Sciatic nerve (tissue), 2 donors: ENCODE data around the gene LOC101059915.
A peak's percentile ranks its signal among the peaks of the same experiment; 100 is the strongest.
"Not testable (repeated sequence)": the region's sequence is repeated elsewhere in the genome, so short reads cannot be mapped to it uniquely, and the experiment has no call there.

ENCODE experiments used
- ATAC-seq: fragments of 200-7000 bp; cut with Tn5 transposase; one replicate; pipeline ENCODE4 v1.9.1; 2020; ENCODE audit warnings: mild to moderate bottlenecking, moderate library complexity
- DNase-seq: peaks from one replicate; pipeline ENCODE4 v3.0.0-alpha.2; 2020; ENCODE audit warnings: low spot score
- intact Hi-C: fragments of 100-400 bp; cut with DNase I; formaldehyde crosslinking; loops from one replicate; pipeline ENCODE4 v1.14.2; 2022
- donor health status: DM: no; HTN: no; CAD: no.
- donor health status: DM: no; HTN: no; CAD: no.

LOC101059915 gene

GRCh38 chrX:71668248-71668595 lies 876 bp downstream of the LOC101059915 start:
- intact Hi-C loops = no loop called here
- no peak for DNase-seq
- no peak for ATAC-seq

GRCh38 chrX:71669492-71669891 lies 2.1 kb downstream of the LOC101059915 start:
- intact Hi-C loops = no loop called here

GRCh38 chrX:71669947-71670346 lies 2.6 kb downstream of the LOC101059915 start:
- ATAC-seq = peak; percentile 61
- intact Hi-C loops, DNase-seq: not testable (repeated sequence)

More at GRCh38 chrX:71669492-71669891, 2.1 kb downstream of the LOC101059915 start:
- ATAC-seq (no peak), DNase-seq (no peak)

GRCh38 chrX:71671043-71671780 lies 3.9 kb downstream of the LOC101059915 start:
- no peak for DNase-seq
- intact Hi-C loops = no loop called here
- no peak for ATAC-seq

GRCh38 chrX:71671938-71672337 lies 4.6 kb downstream of the LOC101059915 start:
- ATAC-seq (no peak), DNase-seq (no peak)
- intact Hi-C loops = no loop called here

GRCh38 chrX:71675636-71676035 lies 8.3 kb downstream of the LOC101059915 start:
- ATAC-seq, intact Hi-C loops, DNase-seq: not testable (repeated sequence)

GRCh38 chrX:71676068-71676795 lies 8.9 kb downstream of the LOC101059915 start:
- intact Hi-C loops, ATAC-seq: not testable (repeated sequence)
- DNase-seq = peak; percentile 47

- intact Hi-C loops = not testable (repeated sequence)
Measured at GRCh38 chrX:71677195-71677594, 9.8 kb downstream of the LOC101059915 start.

GRCh38 chrX:71679575-71680207 lies 12.3 kb downstream of the LOC101059915 start:
- intact Hi-C loops = no loop called here
- DNase-seq (peak; percentile 26), ATAC-seq (no peak)

More at GRCh38 chrX:71677195-71677594, 9.8 kb downstream of the LOC101059915 start:
- DNase-seq, ATAC-seq: not testable (repeated sequence)

- DNase-seq, intact Hi-C loops: not testable (repeated sequence)
- ATAC-seq = peak; percentile 67
Measured at GRCh38 chrX:71696641-71697465, 29.5 kb downstream of the LOC101059915 start.

GRCh38 chrX:71697466-71698298 lies 30.3 kb downstream of the LOC101059915 start:
- DNase-seq, intact Hi-C loops: not testable (repeated sequence)
- ATAC-seq = peak; percentile 64

- ATAC-seq = peak; percentile 80
- intact Hi-C loops, DNase-seq: not testable (repeated sequence)
Measured at GRCh38 chrX:71698299-71699022, 31.1 kb downstream of the LOC101059915 start.

GRCh38 chrX:71699023-71699344 lies 31.6 kb downstream of the LOC101059915 start:
- DNase-seq, intact Hi-C loops: not testable (repeated sequence)
- peak; percentile 48 for ATAC-seq

GRCh38 chrX:71702853-71703252 lies 35.5 kb downstream of the LOC101059915 start:
- intact Hi-C loops, DNase-seq, ATAC-seq: not testable (repeated sequence)

GRCh38 chrX:71714064-71714463 lies 46.7 kb downstream of the LOC101059915 start:
- ATAC-seq, DNase-seq, intact Hi-C loops: not testable (repeated sequence)

- DNase-seq, intact Hi-C loops: not testable (repeated sequence)
- ATAC-seq = peak; percentile 45
Measured at GRCh38 chrX:71715551-71715950, 48.2 kb downstream of the LOC101059915 start.

- DNase-seq, intact Hi-C loops: not testable (repeated sequence)
- ATAC-seq = peak; percentile 66
Measured at GRCh38 chrX:71716323-71716722, 49.0 kb downstream of the LOC101059915 start.
